Esophagus squamous epithelium (tissue), 4 donors: ENCODE data around the gene TVP23B.
"Not testable (repeated sequence)": the region's sequence is repeated elsewhere in the genome, so short reads cannot be mapped to it uniquely, and the experiment has no call there.

ENCODE experiments used
- CTCF ChIP-seq, 6 experiments: fragments of 450-650 bp in 4 of 6; fragments of 200-600 bp in 2 of 6; sonication (generic) in 2 of 6; IDR thresholded peaks; one replicate each; pipeline ENCODE4 v1.5.1; 2016 to 2019; ENCODE audit warnings: antibody characterized with exemption in 6 of 6, mild to moderate bottlenecking in 4 of 6, moderate library complexity in 4 of 6
- POLR2A ChIP-seq, 4 donors: fragments of 450-650 bp; IDR thresholded peaks; one replicate each; pipeline ENCODE4 v1.6.1; 2017; ENCODE audit warnings: antibody characterized with exemption in 4 of 4, mild to moderate bottlenecking in 4 of 4, moderate library complexity in 3 of 4

GRCh38 chr17:18785933-18786332, 5.0 kb downstream of the TVP23B start:
- TF ChIP-seq CTCF, POLR2A (IDR thresholded peaks at IDR 0.05): not testable (repeated sequence)
